ENCODE measurements around the gene DLEC1. TPM values are rescaled to one million over a fixed set of nuclear protein-coding genes. Genes with fewer than 3 reads are reported as not detected.

The DLEC1 gene
- total and polyA plus RNA-seq, 9 of the 15 experiments (the other 6 are each of a cell fraction or from before 2014, with no cell fraction given) = 0.07 to 0.08 TPM; not detected in 7

DNA sequence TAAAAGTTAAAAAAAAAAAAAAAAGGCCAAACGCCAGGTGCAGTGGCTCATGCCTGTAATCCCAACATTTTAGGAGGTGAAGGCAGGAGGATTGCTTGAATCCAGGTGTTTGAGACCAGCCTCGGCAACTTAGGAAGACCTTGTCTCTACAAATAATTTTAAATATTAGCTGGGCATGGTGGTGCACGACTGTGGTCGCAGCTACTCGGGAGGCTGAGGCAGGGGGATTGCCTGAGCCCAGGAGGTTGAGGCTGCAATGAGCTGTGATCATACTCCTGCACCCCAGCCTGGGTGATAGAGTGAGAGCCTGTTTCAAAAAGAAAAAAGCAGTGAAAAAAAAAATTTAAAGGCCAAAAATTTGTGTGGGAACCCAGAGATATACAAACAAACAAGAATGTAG is 2.7 kb upstream of the DLEC1 start:
- no peaks in the 10 kb centered on the region for H3K9me3 ChIP-seq (replicated peaks; ENCODE audit: control insufficient read depth, insufficient read depth, low read depth, low read length)
- H3K27me3 ChIP-seq (ENCODE audit: control insufficient read depth in 2 of 2, insufficient read depth in 2 of 2, low read length in 2 of 2) = peaks cover 11 to 45% of the 10 kb centered on the region in 2 experiments; a peak in 4 of 5 replicates
- FAIRE-seq = no peak
- H3K9ac ChIP-seq (ENCODE audit: insufficient read depth in 1 of 2, low read depth in 2 of 2, low read length in 2 of 2) = no peak overlapping the region
- H3K9me1 ChIP-seq (ENCODE audit: control insufficient read depth, insufficient read depth, low read length) = no peaks in the 10 kb centered on the region
- H3K4me3 ChIP-seq = no peak overlapping the region
- no peaks in the 10 kb centered on the region for H4K20me1 ChIP-seq (replicated peaks; ENCODE audit: control insufficient read depth, insufficient read depth, low read length)
- H3K36me3 ChIP-seq (ENCODE audit: control insufficient read depth, insufficient read depth, low read length) = no peaks in the 10 kb centered on the region
- no peaks in the 10 kb centered on the region for H3K79me2 ChIP-seq (ENCODE audit: control insufficient read depth, insufficient read depth, low read length)
- H3K4me1 ChIP-seq (replicated peaks in 1 of 2; ENCODE audit: control insufficient read depth in 2 of 2, insufficient read depth in 2 of 2, low read length in 2 of 2) = peaks cover 4 to 10% of the 10 kb centered on the region in 2 experiments; a peak in 4 of 5 replicates
- TF ChIP-seq ZFX (CRISPR knock-in tag; IDR thresholded peaks at IDR 0.05) = no peak
- no peak for TF ChIP-seq KLF16 (IDR thresholded peaks at IDR 0.05)
- TF ChIP-seq, protein P1, sequence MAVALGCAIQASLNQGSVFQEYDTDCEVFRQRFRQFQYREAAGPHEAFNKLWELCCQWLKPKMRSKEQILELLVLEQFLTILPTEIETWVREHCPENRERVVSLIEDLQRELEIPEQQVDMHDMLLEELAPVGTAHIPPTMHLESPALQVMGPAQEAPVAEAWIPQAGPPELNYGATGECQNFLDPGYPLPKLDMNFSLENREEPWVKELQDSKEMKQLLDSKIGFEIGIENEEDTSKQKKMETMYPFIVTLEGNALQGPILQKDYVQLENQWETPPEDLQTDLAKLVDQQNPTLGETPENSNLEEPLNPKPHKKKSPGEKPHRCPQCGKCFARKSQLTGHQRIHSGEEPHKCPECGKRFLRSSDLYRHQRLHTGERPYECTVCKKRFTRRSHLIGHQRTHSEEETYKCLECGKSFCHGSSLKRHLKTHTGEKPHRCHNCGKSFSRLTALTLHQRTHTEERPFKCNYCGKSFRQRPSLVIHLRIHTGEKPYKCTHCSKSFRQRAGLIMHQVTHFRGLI (CRISPR knock-in tag; IDR thresholded peaks at IDR 0.05) = no peak
- TF ChIP-seq BMI1 (IDR thresholded peaks at IDR 0.05; ENCODE audit: low read length) = no peak
- TF ChIP-seq TAF1 (IDR thresholded peaks at IDR 0.05; ENCODE audit: control insufficient read depth, extremely low read depth, insufficient read depth, low read length, severe bottlenecking) = no peak
- no peak for TF ChIP-seq MCM2 (IDR thresholded peaks at IDR 0.05; ENCODE audit: low read depth)
- no peak for TF ChIP-seq ZNF79 (CRISPR knock-in tag; IDR thresholded peaks at IDR 0.05; ENCODE audit: low read depth)
- no peak for TF ChIP-seq HNRNPL (IDR thresholded peaks at IDR 0.05; ENCODE audit: low read depth, low read length)
- H2AFZ ChIP-seq (ENCODE audit: low read depth, low read length) = no peak overlapping the region
- ATAC-seq = no peak
- H3K27ac ChIP-seq (ENCODE audit: extremely low read depth, low read depth, low read length) = no peak overlapping the region
- H3K4me2 ChIP-seq (ENCODE audit: insufficient read depth, low read length) = no peak overlapping the region
- BruUV-seq (replicated peaks) = no TSS peak
- CTCF ChIA-PET (ENCODE audit: low intra/inter-chr PET ratio) = no interaction called here
- intact Hi-C loops (cut with micrococcal nuclease) (no loop called here), in situ Hi-C loops (cut with MboI) (no loop called here)
- POLR2A ChIA-PET = interaction anchor here (0.7 kb wide), 2 partner anchors 83 to 95 kb away, joined by 3 read pairs; no protein-coding TSS in a partner anchor
- no peak for DNase-seq (ENCODE audit: extremely low read depth in 1 of 4, low spot score in 3 of 4)
- 0% methylated on average over 4 of the region's 5 CpGs for WGBS (ENCODE audit: insufficient coverage, low coverage, missing lambda C conversion rate)
